Measurements from ENCODE around the gene ADAMTS14. TPM values are rescaled to one million over a fixed set of nuclear protein-coding genes. Genes with fewer than 3 reads are reported as not detected.

ADAMTS14 gene
- total RNA-seq, 1 experiment from 2014 or later, result 1.9 TPM

GRCh38 chr10:70733051-70733450, 60.7 kb downstream of the ADAMTS14 start:
- Histone ChIP-seq H3K27me3 (ENCODE audit: insufficient read depth, low read depth) (no peaks in the 10 kb centered on the region), H3K79me2 (ENCODE audit: low read depth) (no peaks in the 10 kb centered on the region), H4K20me1 (ENCODE audit: insufficient read depth) (no peaks in the 10 kb centered on the region), H3K4me2 (no peak overlapping the region), H3K36me3 (ENCODE audit: low read depth) (no peaks in the 10 kb centered on the region), H2AFZ (no peak overlapping the region), H3K9me3 (ENCODE audit: insufficient read depth, low read depth) (no peaks in the 10 kb centered on the region), H3K27ac (no peak overlapping the region), H3K4me1 (replicated peaks; ENCODE audit: insufficient read depth) (no peaks in the 10 kb centered on the region), H3K9me2 (ENCODE audit: insufficient read depth) (no peaks in the 10 kb centered on the region), H3K4me3 (no peak overlapping the region), H3F3A (ENCODE audit: insufficient read depth, low read depth) (no peaks in the 10 kb centered on the region)
- intact Hi-C loops (cut with micrococcal nuclease; ENCODE audit: unreplicated experiment), result no loop called here
- TF ChIP-seq EZH2 (IDR thresholded peaks at IDR 0.05; ENCODE audit: low read depth) (no peak), CTCF (conservative IDR thresholded peaks at IDR 0.05) (no peak)
- ChIA-PET CTCF (no interaction called here), POLR2A (ENCODE audit: unreplicated experiment) (no interaction called here)
- no TSS peak for BruUV-seq (replicated peaks)
- DNase-seq, result no peak

GRCh38 chr10:70735161-70735560, 62.9 kb downstream of the ADAMTS14 start:
- H3K27ac ChIP-seq, result no peak overlapping the region
- ChIA-PET CTCF (no interaction called here), POLR2A (ENCODE audit: unreplicated experiment) (no interaction called here)
- H3K4me2 ChIP-seq, result no peak overlapping the region
- no peak for TF ChIP-seq CTCF (conservative IDR thresholded peaks at IDR 0.05)
- no peak for TF ChIP-seq EZH2 (IDR thresholded peaks at IDR 0.05; ENCODE audit: low read depth)
- BruUV-seq (replicated peaks), result no TSS peak
- H2AFZ ChIP-seq, result no peak overlapping the region
- H3K4me1 ChIP-seq (replicated peaks; ENCODE audit: insufficient read depth), result no peaks in the 10 kb centered on the region
- H3K9me3 ChIP-seq (ENCODE audit: insufficient read depth, low read depth), result no peaks in the 10 kb centered on the region
- intact Hi-C loops (cut with micrococcal nuclease; ENCODE audit: unreplicated experiment), result no loop called here
- no peaks in the 10 kb centered on the region for H3K9me2 ChIP-seq (ENCODE audit: insufficient read depth)
- H3K4me3 ChIP-seq, result no peak overlapping the region
- H3K36me3 ChIP-seq (ENCODE audit: low read depth), result no peaks in the 10 kb centered on the region
- no peaks in the 10 kb centered on the region for H3F3A ChIP-seq (ENCODE audit: insufficient read depth, low read depth)
- H3K79me2 ChIP-seq (ENCODE audit: low read depth), result no peaks in the 10 kb centered on the region
- H4K20me1 ChIP-seq (ENCODE audit: insufficient read depth), result no peaks in the 10 kb centered on the region
- no peak for DNase-seq
- no peaks in the 10 kb centered on the region for H3K27me3 ChIP-seq (ENCODE audit: insufficient read depth, low read depth)

- no peak overlapping the region for H2AFZ ChIP-seq
- H3F3A ChIP-seq (ENCODE audit: insufficient read depth, low read depth), result no peaks in the 10 kb centered on the region
- intact Hi-C loops (cut with micrococcal nuclease; ENCODE audit: unreplicated experiment), result no loop called here
- POLR2A ChIA-PET (ENCODE audit: unreplicated experiment), result no interaction called here
- CTCF ChIA-PET, result no interaction called here
- no peaks in the 10 kb centered on the region for H3K27me3 ChIP-seq (ENCODE audit: insufficient read depth, low read depth)
- H3K36me3 ChIP-seq (ENCODE audit: low read depth), result no peaks in the 10 kb centered on the region
- no peaks in the 10 kb centered on the region for H3K9me3 ChIP-seq (ENCODE audit: insufficient read depth, low read depth)
- H4K20me1 ChIP-seq (ENCODE audit: insufficient read depth), result no peaks in the 10 kb centered on the region
- H3K79me2 ChIP-seq (ENCODE audit: low read depth), result no peaks in the 10 kb centered on the region
- no TSS peak for BruUV-seq (replicated peaks)
- no peak for DNase-seq
- H3K4me3 ChIP-seq, result no peak overlapping the region
- no peaks in the 10 kb centered on the region for H3K9me2 ChIP-seq (ENCODE audit: insufficient read depth)
- H3K4me2 ChIP-seq, result no peak overlapping the region
- TF ChIP-seq EZH2 (IDR thresholded peaks at IDR 0.05; ENCODE audit: low read depth) (no peak), CTCF (conservative IDR thresholded peaks at IDR 0.05) (no peak)
- H3K27ac ChIP-seq, result no peak overlapping the region
- no peaks in the 10 kb centered on the region for H3K4me1 ChIP-seq (replicated peaks; ENCODE audit: insufficient read depth)
These were observed 64.2 kb downstream of the ADAMTS14 start for GRCh38 chr10:70736525-70736924.
